ENCODE data around the gene RTN4R. TPM values are rescaled to one million over a fixed set of nuclear protein-coding genes. Genes with fewer than 3 reads are reported as not detected.

RTN4R gene
- total and polyA plus RNA-seq, 9 of the 15 experiments (the other 6 are each of a cell fraction or from before 2014, with no cell fraction given) = 0.04 to 2.8 (median 1.4) TPM; not detected in 3

- TF ChIP-seq CUX1 (CRISPR knock-in tag; IDR thresholded peaks at IDR 0.05) (no peak), HMGN3 (IDR thresholded peaks at IDR 0.05; ENCODE audit: borderline replicate concordance, extremely low read depth, insufficient read length, low read depth, low read length) (peak; percentile 73), ZNF431 (CRISPR knock-in tag; IDR thresholded peaks at IDR 0.05) (no peak), ZKSCAN1 (IDR thresholded peaks at IDR 0.05; ENCODE audit: low read depth, low read length) (no peak), DNMT1 (IDR thresholded peaks at IDR 0.05) (no peak), CBX5 (IDR thresholded peaks at IDR 0.05; ENCODE audit: borderline replicate concordance, low read depth) (no peak), BRF1 (IDR thresholded peaks at IDR 0.05; ENCODE audit: borderline replicate concordance, extremely low read depth, insufficient read length) (no peak), PCBP2 (IDR thresholded peaks at IDR 0.05; ENCODE audit: low read depth, low read length, poor library complexity, severe bottlenecking) (no peak), FOXK1 (CRISPR knock-in tag; IDR thresholded peaks at IDR 0.05; ENCODE audit: borderline replicate concordance) (no peak), MYC (IDR thresholded peaks at IDR 0.05; ENCODE audit: low read depth, low read length) (0 out of 2 replicates have a peak, but pooled peaks have one; percentile 1), MYC (CRISPR knock-in tag; IDR thresholded peaks at IDR 0.05; ENCODE audit: borderline replicate concordance, low read depth) (peak; percentile 51; the same call in 1 of the 2 replicates), EHMT2 (IDR thresholded peaks at IDR 0.05) (no peak), PRMT5 (CRISPR knock-in tag; IDR thresholded peaks at IDR 0.05) (0 out of 2 replicates have a peak, but pooled peaks have one; percentile 52), ZNF395 (CRISPR knock-in tag; IDR thresholded peaks at IDR 0.05) (peak; percentile 17; the same call in 1 of the 2 replicates), HDGF (IDR thresholded peaks at IDR 0.05) (no peak), RBM34 (IDR thresholded peaks at IDR 0.05; ENCODE audit: borderline replicate concordance, insufficient read depth, low read length) (no peak), ZNF551 (CRISPR knock-in tag; IDR thresholded peaks at IDR 0.05) (no peak)
Measured at GRCh38 chr22:20238901-20239675, 29.0 kb downstream of the RTN4R start (continued).

Data from K562 (cell line).